NCI-H2171 (cell line): Measurements from ENCODE around the gene SURF6.
"Not testable (repeated sequence)": the region's sequence is repeated elsewhere in the genome, so short reads cannot be mapped to it uniquely, and the experiment has no call there.

ENCODE experiments used
- DNase-seq: peaks from one replicate; lab custom pipeline; 2025; lab: John Stamatoyannopoulos, UW

The SURF6 gene

GRCh38 chr9:133323991-133324703 is 11.8 kb downstream of the SURF6 start:
- DNase-seq = no peak

DNA sequence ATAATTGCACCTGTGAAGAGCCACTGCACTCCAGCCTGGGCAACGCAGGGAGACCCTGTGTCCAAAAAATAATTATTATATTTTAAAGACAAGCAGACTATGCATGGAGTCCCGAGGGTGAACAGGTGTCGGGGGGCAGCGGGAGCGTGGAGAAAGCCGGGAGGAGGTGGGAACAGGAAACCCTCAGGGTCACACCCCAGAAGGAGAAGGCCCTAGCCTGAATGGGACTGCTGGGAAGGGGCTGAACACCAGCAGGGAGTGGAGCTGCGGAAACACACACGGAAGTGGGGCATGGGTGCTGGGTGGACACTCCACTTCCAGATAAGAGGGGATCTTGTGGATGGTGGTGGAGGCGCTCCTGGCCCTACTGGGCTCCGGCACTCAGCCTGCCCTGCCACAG is 12.8 kb downstream of the SURF6 start:
- no peak for DNase-seq

DNA sequence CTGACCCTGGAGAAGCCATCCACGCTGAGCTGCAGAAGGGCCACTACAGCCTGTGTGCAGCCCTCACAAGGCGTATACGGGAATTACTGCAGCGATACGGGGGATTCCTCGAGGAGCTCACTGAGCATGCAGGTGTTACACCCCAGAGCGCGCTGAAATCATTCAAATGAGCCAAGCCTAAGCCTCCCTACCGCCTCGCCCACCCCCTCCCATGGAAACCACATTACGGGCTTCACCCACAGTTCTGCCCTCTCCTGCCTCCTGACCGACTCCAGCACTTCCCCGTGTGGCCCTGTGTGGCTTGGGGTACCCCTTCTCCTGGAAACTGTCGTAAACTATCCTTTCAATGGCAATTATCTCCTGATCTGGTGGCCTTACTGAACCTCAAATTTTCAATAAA is 13.3 kb downstream of the SURF6 start:
- DNase-seq = no peak

GRCh38 chr9:133321411-133321935 is 14.5 kb downstream of the SURF6 start:
- no peak for DNase-seq

GRCh38 chr9:133320421-133320881 is 15.5 kb downstream of the SURF6 start:
- no peak for DNase-seq

GRCh38 chr9:133317551-133317950 is 18.4 kb downstream of the SURF6 start:
- DNase-seq = not testable (repeated sequence)

DNA sequence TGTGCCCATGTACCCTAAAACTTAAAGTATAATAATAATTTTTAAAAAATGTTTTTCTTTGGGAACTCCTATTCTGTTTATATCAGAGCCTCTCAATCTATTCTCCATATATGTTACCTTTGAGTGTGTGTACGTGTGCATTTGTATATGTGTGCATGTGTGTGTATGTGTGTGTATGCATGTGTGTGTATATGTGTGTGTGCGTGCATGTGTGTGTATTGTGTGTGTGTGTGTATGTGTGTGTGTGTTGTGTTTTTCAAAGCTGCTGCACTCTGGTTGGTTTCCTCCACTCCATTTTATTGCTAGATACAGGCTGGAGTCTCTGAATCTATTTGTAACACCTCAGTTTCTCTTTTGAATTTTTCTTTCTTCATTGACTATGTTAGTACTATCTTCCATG is 20.0 kb downstream of the SURF6 start:
- DNase-seq = no peak

DNA sequence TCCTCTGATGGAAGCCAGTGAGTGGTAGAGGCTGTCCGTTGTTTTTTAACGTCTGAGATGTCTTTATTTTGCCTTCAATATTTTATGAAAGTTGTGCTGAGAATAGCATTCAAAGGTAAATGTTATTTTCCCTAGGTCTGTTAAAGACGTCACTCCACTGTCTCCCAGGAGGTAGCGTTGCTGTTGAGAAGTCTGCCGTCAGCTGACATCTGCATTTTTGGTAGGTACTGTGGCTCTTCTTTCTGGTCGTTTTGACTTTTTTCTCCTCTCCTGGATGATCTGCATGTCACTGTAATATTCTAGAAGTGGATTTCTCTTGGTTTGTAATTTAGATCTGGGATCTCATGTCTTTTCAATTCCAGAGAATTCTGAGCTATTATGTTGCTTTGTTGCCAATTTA is 26.4 kb downstream of the SURF6 start:
- no peak for DNase-seq

GRCh38 chr9:133307301-133307700 is 28.7 kb downstream of the SURF6 start:
- DNase-seq = no peak

DNA sequence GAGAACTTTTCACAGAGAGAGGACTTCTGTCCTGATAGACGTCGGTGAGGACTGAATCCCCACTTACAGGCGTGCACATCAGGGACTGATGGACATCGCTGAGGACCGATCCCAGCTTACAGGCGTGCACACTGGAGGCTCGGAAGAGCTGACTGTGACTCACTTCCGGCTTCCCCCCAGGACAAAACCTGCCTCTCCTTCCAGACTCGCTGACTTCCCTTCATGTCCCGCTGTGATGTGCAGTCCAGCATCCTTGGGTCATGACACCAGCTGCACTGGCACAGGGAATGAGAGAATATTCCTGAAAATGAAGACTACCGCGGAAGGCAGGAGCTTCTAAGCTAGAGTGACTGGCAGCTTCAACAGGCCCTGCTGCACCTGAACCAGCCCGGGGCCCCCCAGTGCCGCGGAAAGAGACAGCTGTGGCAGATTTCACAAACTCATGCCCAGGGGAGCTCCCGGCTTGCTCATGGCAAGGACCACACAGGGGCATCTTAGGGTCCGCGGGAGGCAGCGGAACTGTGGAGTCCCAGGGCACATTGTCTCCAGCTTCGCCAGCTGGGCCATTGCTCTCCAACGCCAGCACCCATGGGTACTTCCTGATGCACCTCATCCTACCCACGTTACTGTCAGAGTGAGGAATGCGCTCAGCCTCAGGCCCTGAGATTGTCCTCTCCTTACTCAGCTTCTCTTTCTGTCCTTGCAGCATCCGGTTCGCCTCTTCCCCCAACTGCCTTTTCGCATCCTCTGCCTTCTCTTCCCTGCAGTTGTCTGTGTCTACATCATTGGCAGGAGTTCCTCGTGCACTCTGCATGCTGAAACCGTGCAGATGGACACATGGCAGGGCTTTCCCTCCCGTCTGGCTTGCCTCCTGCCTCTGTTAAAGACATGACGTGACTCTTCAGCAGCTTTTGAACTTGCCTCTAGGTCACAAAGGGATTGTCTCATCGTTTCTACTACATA is 29.5 kb downstream of the SURF6 start:
- DNase-seq = no peak

GRCh38 chr9:133305731-133306130 is 30.3 kb downstream of the SURF6 start:
- DNase-seq = no peak

- DNase-seq = no peak
Observed at GRCh38 chr9:133304477-133305377, 31.3 kb downstream of the SURF6 start.

GRCh38 chr9:133304158-133304470 is 31.9 kb downstream of the SURF6 start:
- DNase-seq = peak; percentile 39

GRCh38 chr9:133303266-133304157 is 32.5 kb downstream of the SURF6 start:
- DNase-seq = no peak

GRCh38 chr9:133301253-133302230 is 34.4 kb downstream of the SURF6 start:
- DNase-seq = no peak

DNA sequence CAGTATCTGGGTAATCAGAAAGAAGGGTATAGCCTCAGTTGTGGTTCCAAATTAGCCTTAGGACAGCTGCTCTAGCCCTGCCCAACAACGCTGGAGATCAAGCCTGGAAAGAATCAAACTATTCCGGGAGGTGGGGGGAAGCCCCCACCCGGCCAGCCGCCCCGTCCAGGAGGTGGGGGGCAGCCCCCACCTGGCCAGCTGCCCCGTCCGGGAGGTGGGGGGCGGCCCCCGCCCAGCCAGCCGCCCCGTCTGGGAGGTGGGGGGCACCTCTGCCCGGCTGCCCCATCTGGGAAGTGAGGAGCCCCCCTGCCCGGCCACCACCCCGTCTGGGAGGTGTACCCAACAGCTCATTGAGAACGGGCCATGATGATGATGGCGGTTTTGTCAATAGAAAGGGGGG is 36.0 kb downstream of the SURF6 start:
- DNase-seq = not testable (repeated sequence)

DNA sequence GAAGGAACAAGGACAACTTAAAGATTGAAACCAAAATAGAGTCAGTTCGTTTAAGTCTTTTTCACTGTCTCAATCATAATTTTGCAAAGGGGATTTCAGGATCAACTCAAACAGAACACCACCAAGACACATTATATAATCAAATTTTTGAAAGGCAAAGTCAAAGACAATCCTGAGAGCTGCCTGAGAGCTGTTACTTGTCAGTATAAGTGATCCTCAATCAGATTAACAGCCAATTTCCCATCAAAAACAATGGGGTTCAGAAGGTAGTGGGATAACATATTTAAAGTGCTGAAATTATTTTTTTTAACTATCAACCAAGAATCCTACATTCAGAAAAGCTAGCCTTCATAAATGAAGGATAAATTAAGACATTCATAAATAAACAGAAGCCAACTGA is 41.7 kb downstream of the SURF6 start:
- no peak for DNase-seq

DNA sequence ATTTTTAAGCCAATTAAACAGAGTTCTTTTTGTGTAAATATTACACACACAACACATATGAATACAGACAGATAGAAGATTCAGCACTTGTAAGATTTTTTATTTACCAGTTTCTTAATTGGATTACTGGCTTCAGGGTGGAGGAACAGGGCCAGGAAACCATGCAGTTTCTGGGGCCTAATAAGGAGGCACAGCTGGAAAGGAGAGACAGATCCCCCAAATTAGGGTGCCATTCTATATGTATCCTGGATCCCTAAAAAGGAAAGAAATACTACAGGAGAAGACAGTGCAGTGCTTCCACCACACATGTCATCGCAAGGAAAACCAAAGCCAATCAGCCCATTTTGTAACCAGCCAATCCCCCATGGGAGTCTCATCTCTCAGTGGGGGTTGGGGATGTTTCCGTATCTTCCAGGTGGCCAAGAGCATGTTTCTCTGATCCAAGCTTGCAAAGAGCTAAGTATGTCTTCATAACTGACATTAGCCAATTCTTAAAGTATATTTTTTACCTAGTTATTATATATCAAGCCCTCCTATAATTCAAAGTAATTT is 45.2 kb downstream of the SURF6 start:
- no peak for DNase-seq

DNA sequence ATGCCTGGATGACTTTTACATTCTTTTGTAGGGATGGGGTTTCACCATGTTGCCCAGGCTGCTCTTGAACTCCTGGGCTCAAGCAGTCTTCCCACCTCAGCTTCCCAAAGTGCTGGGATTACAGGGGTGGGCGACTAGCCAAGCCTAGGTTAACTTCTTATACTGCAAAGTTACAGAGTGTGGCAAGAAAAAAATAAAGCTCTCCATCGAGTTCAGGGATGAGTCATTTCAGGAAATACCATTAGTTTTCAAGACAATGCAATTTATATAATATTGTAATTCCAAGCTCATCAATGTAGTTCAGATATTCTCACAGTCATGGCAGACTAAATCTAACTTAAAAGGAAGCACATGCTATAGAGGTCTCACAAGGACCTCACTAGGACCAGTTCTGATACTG is 49.5 kb downstream of the SURF6 start:
- DNase-seq = no peak
